ENCODE data around the gene DDN. TPM values are rescaled to one million over a fixed set of nuclear protein-coding genes. Genes with fewer than 3 reads are reported as not detected.
A peak's percentile ranks its signal among the peaks of the same experiment; 100 is the strongest.

Gene DDN
- total RNA-seq, 2 experiments from 2014 or later: 1.3 to 1.4 TPM

GRCh38 chr12:48957141-48958048 lies 41.8 kb downstream of the DDN start, which contains the start of gene ARF3:
Gene ARF3, minus strand, starts transcription at chr12:48957487. Its CDS starts 16,392 bp downstream, at chr12:48941095.
- peaks cover 13% of the 10 kb centered on the region for H3K36me3 Mint-ChIP-seq
- peak within 1 kb of the TSS; percentile 92 for H3K4me3 Mint-ChIP-seq
- H3K9me3 Mint-ChIP-seq: no peaks in the 10 kb centered on the region
- peak; percentile 93 for DNase-seq
- peaks cover 29% of the 10 kb centered on the region for H3K4me1 Mint-ChIP-seq
- peaks cover 7% of the 10 kb centered on the region for H3K27me3 Mint-ChIP-seq
- peak within 1 kb of the TSS; percentile 89 for H3K27ac Mint-ChIP-seq

GRCh38 chr12:48956279-48957140 lies 42.7 kb downstream of the DDN start:
- H3K4me3 Mint-ChIP-seq: peak overlapping the region; percentile 92
- peaks cover 30% of the 10 kb centered on the region for H3K4me1 Mint-ChIP-seq
- H3K9me3 Mint-ChIP-seq: no peaks in the 10 kb centered on the region
- peak overlapping the region; percentile 89 for H3K27ac Mint-ChIP-seq
- peaks cover 14% of the 10 kb centered on the region for H3K36me3 Mint-ChIP-seq
- DNase-seq: peak; percentile 32
- H3K27me3 Mint-ChIP-seq: peaks cover 7% of the 10 kb centered on the region

GRCh38 chr12:48954841-48955501 lies 44.2 kb downstream of the DDN start:
- Mint-ChIP-seq H3K4me1 (peaks cover 30% of the 10 kb centered on the region), H3K36me3 (peaks cover 14% of the 10 kb centered on the region), H3K27me3 (peaks cover 7% of the 10 kb centered on the region), H3K4me3 (no peak overlapping the region), H3K9me3 (no peaks in the 10 kb centered on the region), H3K27ac (no peak overlapping the region)
- DNase-seq: no peak

GRCh38 chr12:48954061-48954460 lies 45.1 kb downstream of the DDN start:
- Mint-ChIP-seq H3K36me3 (peaks cover 18% of the 10 kb centered on the region), H3K9me3 (no peaks in the 10 kb centered on the region), H3K27me3 (peaks cover 3% of the 10 kb centered on the region), H3K4me3 (no peak overlapping the region), H3K4me1 (peaks cover 30% of the 10 kb centered on the region), H3K27ac (no peak overlapping the region)
- DNase-seq: no peak

- peaks cover 28% of the 10 kb centered on the region for H3K4me1 Mint-ChIP-seq
- no peak for DNase-seq
- peaks cover 23% of the 10 kb centered on the region for H3K36me3 Mint-ChIP-seq
- no peaks in the 10 kb centered on the region for H3K27me3 Mint-ChIP-seq
- no peak overlapping the region for H3K4me3 Mint-ChIP-seq
- no peak overlapping the region for H3K27ac Mint-ChIP-seq
- H3K9me3 Mint-ChIP-seq: no peaks in the 10 kb centered on the region
Observed at GRCh38 chr12:48952691-48953090, 46.5 kb downstream of the DDN start.

- Mint-ChIP-seq H3K9me3 (no peaks in the 10 kb centered on the region), H3K4me1 (peaks cover 7% of the 10 kb centered on the region), H3K36me3 (peaks cover 12% of the 10 kb centered on the region), H3K27ac (no peak overlapping the region), H3K4me3 (no peak overlapping the region), H3K27me3 (no peaks in the 10 kb centered on the region)
- no peak for DNase-seq
Observed at GRCh38 chr12:48947727-48948126, 51.4 kb downstream of the DDN start.

GRCh38 chr12:48946943-48947342 lies 52.2 kb downstream of the DDN start:
- no peak overlapping the region for H3K27ac Mint-ChIP-seq
- DNase-seq: no peak

GRCh38 chr12:48946205-48946604 lies 53.0 kb downstream of the DDN start:
- Mint-ChIP-seq H3K27me3 (no peaks in the 10 kb centered on the region), H3K4me3 (no peak overlapping the region), H3K9me3 (no peaks in the 10 kb centered on the region), H3K4me1 (peaks cover 4% of the 10 kb centered on the region), H3K27ac (no peak overlapping the region), H3K36me3 (peaks cover 9% of the 10 kb centered on the region)
- DNase-seq: no peak

More at GRCh38 chr12:48946943-48947342, 52.2 kb downstream of the DDN start:
- peaks cover 9% of the 10 kb centered on the region for H3K36me3 Mint-ChIP-seq
- H3K4me1 Mint-ChIP-seq: peaks cover 4% of the 10 kb centered on the region
- no peak overlapping the region for H3K4me3 Mint-ChIP-seq
- H3K9me3 Mint-ChIP-seq: no peaks in the 10 kb centered on the region
- H3K27me3 Mint-ChIP-seq: no peaks in the 10 kb centered on the region

Other genes with a start within 250 kb of the DDN start
- gene ADCY6, start 210.3 kb downstream of the DDN start, total RNA-seq: under 1 TPM in 1 of 2 experiments, not detected in 1; 0.18 TPM
- gene CACNB3, start 180.9 kb downstream of the DDN start, total RNA-seq: 1 to 10 TPM; 4.4 to 4.6 TPM
- 100 to 1,000 TPM; 123 to 129 TPM for gene DDX23, start 147.2 kb downstream of the DDN start, total RNA-seq
- 1 to 10 TPM; 2.6 to 3.1 TPM for gene RND1, start 133.5 kb downstream of the DDN start, total RNA-seq
- 100 to 1,000 TPM in 1 of 2 experiments, 10 to 100 TPM in 1; 97.4 to 104 TPM for gene FKBP11, start 73.9 kb downstream of the DDN start, total RNA-seq
- 10 to 100 TPM; 81.8 to 82.5 TPM for gene ARF3, start 41.9 kb downstream of the DDN start, total RNA-seq
- gene WNT10B, start 27.6 kb downstream of the DDN start, total RNA-seq: under 1 TPM; 0.24 to 0.39 TPM
- gene WNT1, start 21.1 kb downstream of the DDN start, total RNA-seq: not detected
- 10 to 100 TPM; 57.9 to 60.9 TPM for gene PRKAG1, start 19.4 kb upstream of the DDN start, total RNA-seq
- gene KMT2D, start 61.4 kb upstream of the DDN start, total RNA-seq: 10 to 100 TPM; 45.3 to 47.5 TPM
- gene RHEBL1, start 70.6 kb upstream of the DDN start, total RNA-seq: 10 to 100 TPM; 11.0 to 13.2 TPM
- not detected for gene DHH, start 95.4 kb upstream of the DDN start, total RNA-seq
- gene LMBR1L, start 111.5 kb upstream of the DDN start, total RNA-seq: 10 to 100 TPM; 21.9 to 25.4 TPM
- gene TUBA1B, start 132.0 kb upstream of the DDN start, total RNA-seq: 1,000 to 10,000 TPM; 2,350 to 2,390 TPM
- gene TUBA1A, start 189.7 kb upstream of the DDN start, total RNA-seq: 10 to 100 TPM; 54.3 to 55.0 TPM